Uterus (tissue), 4 donors: Measurements from ENCODE around the gene VAV3. TPM values are rescaled to one million over a fixed set of nuclear protein-coding genes. Genes with fewer than 3 reads are reported as not detected.
A peak's percentile ranks its signal among the peaks of the same experiment; 100 is the strongest.
"Not testable (repeated sequence)": the region's sequence is repeated elsewhere in the genome, so short reads cannot be mapped to it uniquely, and the experiment has no call there.

Experiments used
- DNase-seq, 2 donors: peaks; one replicate each; pipeline ENCODE4 v3.0.0-alpha.2; 2019 to 2020
- H3K27ac ChIP-seq, 2 donors: fragments of 200-600 bp; sonication (generic); 1 replicate in 1 of 2; 2 replicates in 1 of 2; pipeline ENCODE4 v1.5.1; 2016 to 2018
- H3K27me3 ChIP-seq, 2 donors: fragments of 200-600 bp; sonication (generic); one replicate each; pipeline ENCODE4 v1.5.1; 2018 to 2019; ENCODE audit warnings: control low read depth in 1 of 2
- H3K36me3 ChIP-seq, 2 donors: fragments of 200-600 bp; sonication (generic); one replicate each; pipeline ENCODE4 v1.5.1; 2019; ENCODE audit warnings: control low read depth in 1 of 2
- H3K4me1 ChIP-seq, 2 donors: fragments of 200-600 bp; sonication (generic); one replicate each; pipeline ENCODE4 v1.5.1; 2018 to 2019; ENCODE audit warnings: control low read depth in 1 of 2
- H3K4me3 ChIP-seq, 2 donors: fragments of 200-600 bp; sonication (generic); 1 replicate in 1 of 2; 2 replicates in 1 of 2; pipeline ENCODE4 v1.5.1; 2018 to 2019; ENCODE audit warnings: mild to moderate bottlenecking in 1 of 2
- H3K9me3 ChIP-seq, 2 donors: fragments of 200-600 bp; sonication (generic); one replicate each; pipeline ENCODE4 v1.5.1; 2019; ENCODE audit warnings: control low read depth in 1 of 2
- CTCF ChIP-seq, 4 experiments: fragments of 200-600 bp in 2 of 4; fragments of 450-650 bp in 2 of 4; sonication (generic) in 2 of 4; IDR thresholded peaks; one replicate each; pipeline ENCODE4 v1.5.1; 2016 to 2019; ENCODE audit warnings: antibody characterized with exemption in 4 of 4, mild to moderate bottlenecking in 2 of 4, moderate library complexity in 1 of 4
- POLR2A ChIP-seq, 2 donors: fragments of 450-650 bp; IDR thresholded peaks; one replicate each; pipeline ENCODE4 v1.6.1; 2016; ENCODE audit warnings: antibody characterized with exemption in 2 of 2, mild to moderate bottlenecking in 1 of 2, moderate library complexity in 1 of 2
- intact Hi-C: fragments of 100-400 bp; cut with DNase I; formaldehyde crosslinking; loops from one replicate; pipeline ENCODE4 v1.15.1; 2023; ENCODE audit warnings: low total_unique reads
- total RNA-seq, 4 donors: library from RNA; depleted of rRNA in 3 of 4; stranded (reverse); fragments of >200 nt in 3 of 4; gene quantifications; one replicate each; pipeline versions ENCODE4 v1.1.0 to v1.2.4, GENCODE V29; 2014 to 2023
- donor health status: DM: yes; HTN: yes; CAD: no.

VAV3 gene
- total RNA-seq, 4 donors from 2014 or later: 0.88 to 22.5 (median 8.6) TPM

- Histone ChIP-seq H3K9me3 (no peaks in the 10 kb centered on the region), H3K27ac (no peak overlapping the region), H3K27me3 (no peaks in the 10 kb centered on the region), H3K4me1 (no peaks in the 10 kb centered on the region), H3K36me3 (no peaks in the 10 kb centered on the region), H3K4me3 (no peak overlapping the region)
- TF ChIP-seq CTCF (IDR thresholded peaks at IDR 0.05): no peak
- TF ChIP-seq POLR2A (IDR thresholded peaks at IDR 0.05): no peak
- intact Hi-C loops: no loop called here
- no peak for DNase-seq
Observed at GRCh38 chr1:108007531-108007930, 42.6 kb upstream of the VAV3 start.

DNA sequence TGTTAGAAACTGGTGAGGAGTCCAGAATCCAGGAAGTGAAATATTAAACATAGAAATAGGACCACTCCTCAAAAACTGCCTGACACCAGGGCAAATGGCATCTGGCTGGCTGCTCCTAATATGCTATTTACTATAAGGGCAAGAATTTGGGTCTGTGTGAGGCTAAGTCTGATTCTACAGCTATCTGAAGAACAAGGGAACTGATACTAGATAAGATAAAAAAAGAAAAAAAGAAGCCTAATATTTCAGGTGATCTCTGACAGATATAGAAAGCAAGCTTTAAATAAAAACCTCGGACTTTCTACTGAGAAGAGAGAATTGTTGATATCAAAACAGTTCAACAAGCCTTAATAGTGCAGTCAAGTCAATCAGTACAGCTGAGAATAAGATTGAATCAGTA lies 42.1 kb upstream of the VAV3 start:
- Histone ChIP-seq H3K27ac (no peak overlapping the region), H3K27me3 (no peaks in the 10 kb centered on the region), H3K4me3 (no peak overlapping the region), H3K4me1 (no peaks in the 10 kb centered on the region), H3K9me3 (no peaks in the 10 kb centered on the region), H3K36me3 (no peaks in the 10 kb centered on the region)
- TF ChIP-seq POLR2A (IDR thresholded peaks at IDR 0.05) (no peak), CTCF (IDR thresholded peaks at IDR 0.05) (no peak)
- intact Hi-C loops: no loop called here
- no peak for DNase-seq

DNA sequence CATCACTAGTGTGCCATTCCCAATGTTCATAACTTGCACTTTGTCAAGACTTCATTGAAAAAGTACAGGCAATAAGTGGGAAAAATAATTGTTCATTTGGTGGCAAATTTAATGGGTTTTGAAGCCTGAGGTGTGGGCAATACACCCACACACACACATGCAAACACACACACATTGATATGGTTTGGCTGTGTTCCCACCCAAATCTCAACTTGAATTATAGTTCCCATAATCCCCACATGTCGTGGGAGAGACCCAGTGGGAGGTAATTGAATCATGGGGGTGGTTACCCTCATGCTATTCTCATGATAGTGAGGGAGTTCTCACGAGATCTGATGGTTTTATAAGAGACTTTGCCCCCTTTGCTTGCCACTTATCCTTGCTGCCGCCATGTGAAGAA lies 39.9 kb upstream of the VAV3 start:
- H3K36me3 ChIP-seq, H3K4me3 ChIP-seq, H3K4me1 ChIP-seq, intact Hi-C loops, H3K27me3 ChIP-seq, H3K9me3 ChIP-seq, DNase-seq, H3K27ac ChIP-seq: not testable (repeated sequence)

DNA sequence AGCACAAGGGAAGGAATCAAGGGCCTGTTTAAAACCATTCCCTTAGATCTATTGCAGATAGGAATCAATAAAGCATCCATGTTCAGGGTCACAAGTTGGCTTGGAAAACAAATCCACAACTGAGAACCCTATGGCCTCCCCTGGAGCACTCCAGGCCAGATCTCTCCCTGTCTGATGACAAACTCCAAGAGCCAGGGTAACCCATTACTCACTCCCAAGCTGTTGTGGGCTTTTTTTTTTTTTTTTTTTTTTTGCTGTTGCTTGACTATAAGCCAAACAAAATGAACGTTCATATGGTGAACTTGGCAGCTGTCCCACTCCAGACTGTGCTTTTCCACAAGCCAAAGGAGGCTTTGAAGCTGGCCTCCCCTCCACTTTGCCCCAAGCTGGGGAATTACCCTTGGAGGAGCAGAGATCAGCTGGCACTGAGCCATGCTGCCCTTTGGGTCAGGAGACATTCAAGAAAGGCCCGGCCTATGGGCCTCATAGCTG lies 35.7 kb upstream of the VAV3 start:
- no peaks in the 10 kb centered on the region for H3K27me3 ChIP-seq
- DNase-seq: peak; percentile 15 to 33
- H3K4me1 ChIP-seq: no peaks in the 10 kb centered on the region
- no peak overlapping the region for H3K27ac ChIP-seq
- no peaks in the 10 kb centered on the region for H3K36me3 ChIP-seq
- intact Hi-C loops: no loop called here
- H3K9me3 ChIP-seq: no peaks in the 10 kb centered on the region
- TF ChIP-seq POLR2A (IDR thresholded peaks at IDR 0.05) (no peak), CTCF (IDR thresholded peaks at IDR 0.05) (no peak)
- no peak overlapping the region for H3K4me3 ChIP-seq

GRCh38 chr1:108000184-108000583 lies 35.2 kb upstream of the VAV3 start:
- TF ChIP-seq CTCF (IDR thresholded peaks at IDR 0.05) (no peak), POLR2A (IDR thresholded peaks at IDR 0.05) (no peak)
- Histone ChIP-seq H3K4me3 (no peak overlapping the region), H3K27me3 (no peaks in the 10 kb centered on the region), H3K36me3 (no peaks in the 10 kb centered on the region), H3K9me3 (no peaks in the 10 kb centered on the region), H3K27ac (no peak overlapping the region), H3K4me1 (no peaks in the 10 kb centered on the region)
- intact Hi-C loops: no loop called here
- DNase-seq: no peak

DNA sequence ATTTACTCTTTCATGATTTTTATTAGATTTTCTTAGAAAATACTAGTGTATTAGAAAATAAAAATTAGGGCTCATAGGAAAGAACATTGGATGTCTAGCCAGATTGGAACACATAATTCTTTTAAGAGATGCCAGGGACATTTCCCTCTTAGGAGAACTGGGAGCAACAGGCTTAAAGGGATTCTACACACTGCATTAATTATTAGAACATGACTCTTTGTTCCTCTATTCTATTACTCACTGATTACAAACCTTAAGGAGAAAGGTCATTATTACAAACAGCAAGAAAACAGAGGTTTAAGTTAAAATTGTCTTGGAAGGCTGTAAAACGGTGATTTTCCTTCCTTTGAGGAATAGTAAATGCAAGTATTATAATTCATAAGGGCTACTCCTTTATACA lies 32.9 kb upstream of the VAV3 start:
- Histone ChIP-seq H3K36me3 (no peaks in the 10 kb centered on the region), H3K27ac (no peak overlapping the region), H3K9me3 (no peaks in the 10 kb centered on the region), H3K27me3 (no peaks in the 10 kb centered on the region), H3K4me1 (no peaks in the 10 kb centered on the region), H3K4me3 (no peak overlapping the region)
- TF ChIP-seq POLR2A (IDR thresholded peaks at IDR 0.05) (no peak), CTCF (IDR thresholded peaks at IDR 0.05) (no peak)
- intact Hi-C loops: no loop called here
- no peak for DNase-seq
